HG03159 (cell line): Measurements from ENCODE around the gene PJVK.

ENCODE experiments used
- ATAC-seq: cut with Tn5 transposase; IDR thresholded peaks from one replicate; pipeline ENCODE4 v1.9.1; 2021; ENCODE audit warnings: mild to moderate bottlenecking, moderate library complexity; ENCODE audit not compliant: unreplicated experiment

The PJVK gene

DNA sequence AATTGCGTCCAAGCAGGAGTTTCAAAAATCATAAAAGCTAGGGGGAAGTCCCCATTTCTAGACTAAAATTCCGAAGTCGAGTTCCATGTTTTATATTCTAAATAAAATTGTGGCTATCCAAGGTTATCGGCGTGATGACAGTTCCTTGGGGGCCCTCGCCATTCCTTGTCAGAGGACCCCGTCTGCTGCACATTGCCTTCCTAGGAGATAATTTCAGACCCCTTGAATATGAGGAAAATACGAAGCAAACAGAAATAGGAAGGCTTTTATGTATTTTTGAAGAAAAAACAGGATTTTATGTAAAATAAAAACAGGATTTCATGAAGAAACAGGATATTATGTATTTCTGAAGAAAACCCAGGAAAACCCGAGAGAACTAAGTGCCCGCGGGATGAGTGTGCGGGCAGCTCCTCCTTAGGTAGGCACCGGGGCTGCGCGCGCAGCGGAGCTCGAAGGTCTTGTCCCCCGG lies 28.6 kb downstream of the PJVK start:
- ATAC-seq = no peak

DNA sequence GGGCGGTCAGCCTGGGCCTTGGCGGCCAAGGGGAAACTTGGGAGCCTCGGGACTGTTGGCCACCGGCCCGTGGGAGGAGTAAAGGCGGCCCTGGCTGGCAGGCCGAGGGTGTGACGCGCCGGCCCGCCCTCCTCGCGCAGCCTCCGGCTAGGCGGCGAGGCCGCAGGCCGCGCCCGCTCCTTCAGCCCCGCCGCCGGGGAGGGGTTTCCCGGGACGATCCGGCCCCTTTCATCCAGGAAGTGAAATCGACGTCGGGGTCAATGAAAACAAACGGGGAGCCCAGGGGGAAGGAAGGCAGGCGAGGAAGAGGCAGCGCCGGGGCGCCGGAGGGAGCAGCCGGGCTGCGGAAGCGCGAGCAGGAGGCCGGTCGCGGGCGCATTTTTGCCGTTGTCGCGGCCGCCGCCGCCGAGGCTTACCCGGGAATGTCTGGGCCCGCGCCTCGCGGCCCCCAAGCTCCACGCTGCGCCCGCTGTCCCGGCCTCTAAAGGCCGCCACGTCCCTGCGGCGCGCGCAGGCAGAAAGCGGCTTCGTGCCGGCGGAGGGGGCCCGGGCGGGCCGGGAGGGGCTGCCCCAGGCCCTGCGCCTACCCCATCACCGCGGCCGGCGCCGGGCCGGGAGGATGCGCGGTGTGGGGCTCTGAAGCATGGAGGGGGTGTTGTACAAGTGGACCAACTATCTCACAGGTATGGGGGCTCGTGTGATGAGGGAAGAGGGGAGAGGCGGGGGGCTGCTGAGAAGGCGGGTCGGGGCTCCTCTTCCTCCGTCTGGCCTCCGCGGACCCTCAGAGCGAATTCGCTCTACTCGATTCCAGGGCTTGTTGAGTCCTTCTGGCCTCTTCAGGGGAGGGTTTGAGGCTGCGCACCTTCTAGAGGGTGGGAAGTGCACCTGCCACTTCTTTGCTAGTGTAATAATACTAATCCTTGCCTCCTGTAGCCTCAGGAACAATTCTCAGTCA lies 29.3 kb downstream of the PJVK start, which contains the start of gene PLEKHA3:
Gene PLEKHA3 (plus strand): TSS at position 231 of the 955 bp plus-strand sequence. CDS start 413 bp downstream, at position 644.
- ATAC-seq = peak; percentile 56

DNA sequence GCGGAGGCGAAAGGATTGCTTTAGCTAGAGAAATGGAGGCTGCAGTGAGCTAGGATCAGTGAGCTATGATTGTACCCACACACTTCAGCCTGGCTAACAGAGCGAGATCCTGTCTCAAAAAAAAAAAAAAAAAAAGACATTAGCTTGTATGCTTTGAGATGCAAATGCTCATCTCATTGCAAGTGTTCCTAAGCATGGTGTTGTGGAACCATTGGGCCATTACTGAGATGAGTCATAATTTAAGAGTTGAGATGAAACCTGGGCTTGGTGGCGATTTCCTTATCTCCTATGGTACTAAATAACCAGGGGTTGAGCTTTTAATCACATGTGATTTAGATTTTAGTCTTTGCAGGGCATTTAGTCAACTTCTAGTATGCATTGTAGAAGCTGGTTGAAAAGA lies 31.3 kb downstream of the PJVK start:
- ATAC-seq = peak; percentile 38

DNA sequence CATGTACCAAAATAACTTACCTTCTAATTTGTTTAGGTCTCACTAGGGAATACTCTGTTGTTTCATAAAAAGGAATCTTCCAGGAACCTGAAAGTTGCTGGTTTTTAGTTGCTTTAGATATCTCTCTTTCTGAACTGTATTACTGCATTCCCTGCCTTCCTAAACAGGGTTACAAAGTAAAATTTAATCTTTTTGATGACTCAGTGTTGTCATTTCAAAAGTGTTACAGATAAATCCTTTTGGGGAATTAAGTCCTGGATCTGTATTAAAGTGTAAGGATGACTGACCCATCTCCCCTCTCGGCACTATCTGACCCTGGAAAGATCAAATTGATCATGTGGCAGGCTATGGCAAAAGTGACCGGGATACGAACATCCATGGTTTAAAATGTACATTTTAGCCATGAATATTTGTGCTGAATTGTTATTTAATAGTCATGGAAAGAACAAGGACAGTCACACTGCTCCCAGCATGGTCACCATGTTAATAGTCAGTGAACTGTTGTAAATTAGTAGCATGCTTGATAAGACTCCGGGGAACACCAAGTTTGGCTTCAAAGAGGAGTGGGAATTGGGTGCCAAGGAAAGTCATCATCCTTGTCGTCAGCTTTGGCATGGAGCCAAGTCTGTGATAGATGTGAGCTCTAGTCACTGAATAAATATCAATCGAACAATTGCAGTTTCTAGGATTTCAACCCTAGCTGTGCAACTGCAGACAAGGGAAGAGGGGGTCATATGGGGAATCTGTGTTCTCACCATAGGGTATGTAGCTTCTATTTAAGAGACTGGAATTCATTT lies 33.3 kb downstream of the PJVK start:
- no peak for ATAC-seq

DNA sequence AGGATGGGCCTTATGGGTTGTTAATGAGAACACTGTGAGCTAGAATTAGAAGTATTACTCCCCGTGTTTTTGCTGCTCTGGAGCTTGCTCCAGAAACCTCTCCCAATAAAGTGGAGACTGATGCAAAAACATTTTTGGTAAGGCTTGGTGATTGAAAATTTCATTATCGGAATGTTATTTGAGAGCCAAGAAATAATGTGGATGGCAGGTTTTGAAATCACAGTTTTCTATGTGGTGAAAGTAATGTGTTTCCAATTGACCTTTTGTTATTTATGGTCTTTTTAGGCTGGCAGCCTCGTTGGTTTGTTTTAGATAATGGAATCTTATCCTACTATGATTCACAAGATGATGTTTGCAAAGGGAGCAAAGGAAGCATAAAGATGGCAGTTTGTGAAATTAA lies 34.2 kb downstream of the PJVK start:
- no peak for ATAC-seq

DNA sequence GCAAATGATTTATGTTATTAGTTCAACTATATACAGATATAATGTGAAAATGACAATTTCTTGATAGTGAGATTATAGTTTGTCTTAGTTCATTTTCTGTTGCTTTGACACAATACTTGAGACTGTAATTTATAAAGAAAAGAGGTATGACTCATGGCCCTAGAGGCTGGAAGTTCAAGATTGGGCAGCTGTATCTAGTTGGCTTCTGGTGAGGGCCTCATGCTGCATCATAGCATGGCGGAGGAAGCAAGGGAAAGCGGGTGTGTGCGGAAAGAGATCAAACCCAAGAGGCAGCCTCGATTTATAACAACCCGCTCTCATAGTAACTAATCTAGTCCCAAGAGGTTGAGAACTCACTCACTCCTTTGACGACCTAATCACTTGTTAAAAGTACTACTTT lies 40.4 kb downstream of the PJVK start:
- ATAC-seq = no peak

DNA sequence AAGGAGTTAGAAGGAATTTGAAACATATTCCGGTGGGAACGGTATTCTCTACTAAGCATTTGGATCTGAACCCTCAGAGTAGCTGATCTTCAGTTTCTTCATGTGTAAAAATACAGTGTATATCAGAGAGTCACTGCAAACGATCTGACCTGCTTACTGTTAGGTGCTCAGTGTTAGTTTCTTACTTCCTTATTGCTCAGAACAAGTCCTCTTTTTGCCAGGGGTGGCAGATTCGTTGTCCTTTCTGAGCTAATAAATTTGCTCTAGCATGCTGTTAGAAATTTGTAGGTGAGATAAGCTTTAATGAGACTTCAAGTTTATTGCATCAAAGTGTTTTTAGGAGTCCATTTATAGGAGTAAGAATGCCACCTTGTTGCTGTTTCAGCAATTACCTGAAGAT lies 44.9 kb downstream of the PJVK start:
- ATAC-seq = no peak

DNA sequence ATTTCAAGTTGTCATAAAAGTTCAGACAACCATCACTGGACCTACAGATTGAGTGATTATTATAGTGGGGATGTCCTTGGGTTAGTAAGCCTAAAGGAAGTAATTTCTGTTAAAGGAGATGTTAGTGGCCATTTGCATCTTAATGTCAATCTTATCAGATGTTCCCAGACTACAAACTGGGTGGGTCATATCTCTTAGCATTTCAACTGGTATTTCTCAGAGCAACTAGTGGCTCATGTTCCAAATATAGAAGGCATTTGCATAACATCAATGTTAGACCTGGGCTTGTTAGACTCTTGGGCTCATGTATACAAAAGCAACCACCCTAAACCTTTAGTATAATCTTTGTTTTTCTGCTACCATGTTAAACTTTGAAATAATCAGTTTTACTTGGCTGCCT lies 47.0 kb downstream of the PJVK start:
- ATAC-seq = peak; percentile 58

DNA sequence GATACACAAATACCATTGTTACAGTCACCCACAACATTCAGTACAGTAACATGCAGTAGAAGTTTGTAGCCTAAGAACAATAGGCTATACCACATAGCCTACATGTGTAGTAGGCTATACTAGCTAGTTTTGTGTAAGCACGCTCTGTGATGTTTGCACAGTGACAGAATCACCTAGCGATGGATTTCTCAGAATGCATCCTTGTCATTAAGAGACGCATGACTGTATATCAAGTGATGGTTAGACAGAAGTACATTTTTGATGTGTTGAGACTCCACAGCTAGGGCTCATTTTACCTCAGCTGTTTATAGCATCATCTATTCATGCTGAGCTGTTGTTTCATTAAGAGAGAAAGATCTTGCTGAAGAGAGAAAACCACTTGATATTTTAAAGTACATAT lies 48.5 kb downstream of the PJVK start:
- ATAC-seq = no peak

DNA sequence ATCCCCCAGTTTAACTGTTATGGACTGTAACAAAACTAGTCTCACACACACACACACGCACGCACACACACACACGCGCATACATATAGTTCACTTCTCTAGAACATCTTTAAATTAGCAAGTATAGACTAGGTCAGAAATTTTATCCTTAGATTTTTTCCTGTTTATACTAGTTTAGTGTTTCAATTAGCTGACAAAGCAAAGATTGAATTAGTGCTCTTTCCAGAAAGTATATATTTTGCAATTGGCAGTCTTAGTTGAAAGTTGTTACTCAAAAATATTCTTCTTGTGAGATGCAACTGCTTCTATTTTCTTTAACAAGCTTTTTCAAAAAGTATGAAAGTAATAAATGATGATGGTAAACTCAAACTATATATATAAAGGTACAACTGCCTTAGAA lies 51.6 kb downstream of the PJVK start:
- ATAC-seq = no peak

DNA sequence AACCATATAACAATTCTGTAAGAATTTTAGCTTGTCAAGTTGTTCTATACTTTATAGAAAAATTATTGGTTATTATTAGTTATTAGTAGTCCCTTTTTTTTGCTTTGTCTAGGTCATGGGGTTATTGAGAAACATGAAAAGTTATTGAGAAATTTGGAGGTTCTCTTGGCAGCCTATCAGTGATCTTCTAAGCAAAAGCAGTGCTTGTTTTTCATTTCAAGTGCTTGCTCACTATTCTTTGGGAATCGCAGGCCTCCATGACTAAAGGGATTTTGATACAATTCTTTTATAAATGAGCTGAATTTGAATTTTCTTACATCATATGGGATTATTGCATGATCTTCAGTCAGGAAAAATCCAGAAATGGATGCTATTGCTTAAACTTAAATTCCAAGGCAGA lies 54.9 kb downstream of the PJVK start:
- ATAC-seq = no peak

DNA sequence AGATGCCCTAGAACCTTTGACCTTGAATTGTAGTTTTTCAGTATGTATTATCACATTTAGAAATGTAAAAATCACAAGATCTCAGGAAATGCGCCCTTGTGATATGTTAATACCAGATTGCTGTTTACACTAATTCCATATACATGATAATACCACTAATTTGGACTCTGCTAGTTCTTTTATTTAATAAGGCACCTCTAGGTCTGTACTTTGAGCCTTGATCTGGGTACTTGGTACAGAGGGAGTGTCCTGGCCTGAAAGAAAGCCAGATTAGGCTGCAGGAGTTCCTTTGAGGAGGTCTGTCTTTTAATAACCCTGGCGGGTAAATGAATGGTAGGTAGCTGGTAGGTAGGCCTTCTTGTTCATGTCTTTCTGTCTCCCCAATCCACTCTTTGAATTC lies 55.3 kb downstream of the PJVK start:
- no peak for ATAC-seq

DNA sequence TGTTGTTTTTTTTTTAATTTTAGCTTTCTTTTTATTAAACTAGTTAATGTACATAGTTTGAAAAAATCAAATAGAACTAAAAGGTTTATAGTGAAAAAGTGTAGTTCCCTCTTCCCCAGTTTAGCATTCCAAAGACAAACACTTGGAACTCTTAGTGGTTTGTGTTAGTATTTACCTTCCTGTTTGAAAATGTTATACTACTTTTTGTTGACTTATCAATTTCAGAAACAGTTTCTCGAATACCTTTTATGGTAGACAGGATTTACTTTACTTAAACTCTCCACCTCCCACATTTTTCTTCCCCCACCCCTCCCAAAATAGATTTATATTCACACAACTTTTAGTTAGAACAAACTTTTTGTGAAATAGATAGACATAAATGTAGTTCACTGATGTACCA lies 55.8 kb downstream of the PJVK start:
- no peak for ATAC-seq

DNA sequence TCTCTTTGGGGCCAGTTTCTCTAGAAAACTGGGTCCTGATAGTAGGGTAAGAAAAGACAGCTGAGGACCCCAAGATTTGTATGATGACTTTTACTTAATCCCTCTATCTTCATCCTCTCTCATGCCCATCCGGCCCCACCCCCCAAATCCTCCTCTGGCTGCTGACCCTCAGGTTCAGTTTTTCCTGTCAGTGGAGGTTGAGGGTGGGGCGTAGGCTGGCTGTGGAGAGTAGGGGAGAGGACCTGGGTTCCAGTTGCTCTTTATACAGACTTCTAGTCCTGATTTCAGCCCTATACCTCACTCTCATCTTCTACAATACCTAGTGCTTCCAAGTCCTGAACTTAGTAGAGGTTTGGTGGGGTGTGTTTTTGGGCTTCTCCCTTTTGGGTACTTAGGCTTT lies 57.5 kb downstream of the PJVK start:
- no peak for ATAC-seq

DNA sequence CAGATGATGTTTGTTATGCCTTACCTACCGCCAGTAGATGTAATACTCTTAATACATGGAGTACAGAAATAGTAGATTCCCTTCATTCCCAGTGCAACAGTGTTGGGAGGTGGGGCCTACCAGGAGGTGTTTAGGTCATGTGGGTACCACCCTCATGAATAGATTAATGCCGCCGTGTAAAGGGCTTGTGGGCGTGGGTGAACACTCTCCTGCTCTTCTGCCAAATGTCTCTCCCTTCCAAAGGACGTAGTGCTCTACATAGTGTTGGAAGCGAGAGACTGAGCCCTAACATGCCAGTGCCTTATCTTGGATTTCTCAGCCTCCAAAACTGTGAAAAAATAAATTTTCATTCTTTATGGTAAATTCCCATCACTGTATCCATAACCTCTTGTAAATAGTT lies 59.2 kb downstream of the PJVK start:
- ATAC-seq = no peak
